Measurements from ENCODE around the gene ZBTB34.
"Not testable (repeated sequence)": the region's sequence is repeated elsewhere in the genome, so short reads cannot be mapped to it uniquely, and the experiment has no call there.

ZBTB34 gene, protein sequence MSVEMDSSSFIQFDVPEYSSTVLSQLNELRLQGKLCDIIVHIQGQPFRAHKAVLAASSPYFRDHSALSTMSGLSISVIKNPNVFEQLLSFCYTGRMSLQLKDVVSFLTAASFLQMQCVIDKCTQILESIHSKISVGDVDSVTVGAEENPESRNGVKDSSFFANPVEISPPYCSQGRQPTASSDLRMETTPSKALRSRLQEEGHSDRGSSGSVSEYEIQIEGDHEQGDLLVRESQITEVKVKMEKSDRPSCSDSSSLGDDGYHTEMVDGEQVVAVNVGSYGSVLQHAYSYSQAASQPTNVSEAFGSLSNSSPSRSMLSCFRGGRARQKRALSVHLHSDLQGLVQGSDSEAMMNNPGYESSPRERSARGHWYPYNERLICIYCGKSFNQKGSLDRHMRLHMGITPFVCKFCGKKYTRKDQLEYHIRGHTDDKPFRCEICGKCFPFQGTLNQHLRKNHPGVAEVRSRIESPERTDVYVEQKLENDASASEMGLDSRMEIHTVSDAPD

DNA sequence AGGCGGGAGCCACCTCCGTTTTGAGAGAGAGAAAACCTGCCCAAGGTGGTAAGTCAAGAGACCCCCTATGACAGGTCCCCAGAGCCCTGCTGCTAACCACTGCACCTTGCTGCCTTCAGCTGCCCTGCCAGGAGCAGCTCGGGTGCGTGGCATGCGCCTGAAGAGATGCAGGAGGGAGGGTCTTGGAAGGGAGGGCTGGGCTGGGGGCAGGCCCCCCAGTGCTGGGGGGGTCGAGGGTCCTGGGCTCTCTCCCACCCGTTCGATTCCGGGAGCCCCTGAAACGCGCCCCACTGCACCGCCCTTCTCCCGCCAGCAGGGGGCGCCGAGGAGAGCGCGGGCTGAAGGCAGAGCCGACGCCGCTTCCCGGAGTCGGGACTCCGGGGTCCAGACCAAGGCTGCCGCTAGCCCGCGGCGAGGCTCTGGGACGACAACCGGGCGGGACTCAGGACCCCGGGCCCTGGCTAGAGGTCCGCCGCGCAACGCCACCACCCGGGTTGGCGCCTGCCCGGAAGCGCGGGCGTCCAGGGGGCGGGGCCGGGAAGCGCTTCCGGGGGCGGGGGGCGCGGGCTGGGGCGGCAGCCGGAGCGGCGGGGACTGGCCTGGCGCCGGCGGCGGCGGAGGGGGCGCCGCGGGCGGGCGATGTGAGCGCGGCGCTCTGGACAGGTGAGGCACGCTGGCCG lies at the start of gene ZBTB34:
Gene ZBTB34, plus strand, starts transcription at position 563 of the 680 bp plus-strand sequence. CDS start 18,761 bp downstream, outside the sequence.
- DNase-seq: peak; percentile 80

DNA sequence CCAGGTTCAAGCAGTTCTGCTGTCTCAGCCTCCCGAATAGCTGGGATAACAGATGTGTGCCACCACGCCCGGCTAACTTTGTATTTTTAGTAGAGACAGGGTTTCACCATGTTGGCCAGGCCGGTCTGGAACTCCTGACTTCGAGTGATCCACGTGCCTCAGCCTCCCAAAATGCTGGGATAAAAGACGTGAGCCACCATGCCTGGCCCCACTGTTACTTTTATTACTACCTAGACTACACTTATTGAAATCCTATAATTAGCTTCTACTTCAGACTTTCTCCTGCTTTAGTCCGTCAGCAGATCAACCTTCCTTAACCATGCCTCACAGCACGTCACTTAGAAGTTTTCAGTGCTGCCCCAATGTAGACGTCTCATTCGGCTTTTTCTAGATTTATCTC lies 47.4 kb upstream of the ZBTB34 start:
- DNase-seq: no peak

DNA sequence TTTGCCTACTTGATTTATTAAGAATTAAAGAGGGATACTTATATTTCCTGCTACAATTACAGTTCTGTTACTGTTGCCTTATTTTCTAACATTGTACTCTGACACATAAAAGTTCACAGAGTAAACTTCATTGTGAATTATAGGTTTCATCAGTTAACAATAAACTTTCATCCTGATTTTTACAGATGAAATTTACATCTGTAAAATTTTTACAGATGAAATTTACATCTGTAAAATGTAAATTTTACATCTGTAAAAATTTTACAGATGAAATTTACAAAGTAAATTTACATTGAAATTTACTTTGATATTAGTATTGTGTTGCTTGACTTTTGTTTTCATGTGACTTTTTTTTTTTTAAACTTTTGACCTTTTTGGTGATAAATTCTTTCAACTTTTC lies 46.3 kb upstream of the ZBTB34 start:
- no peak for DNase-seq

DNA sequence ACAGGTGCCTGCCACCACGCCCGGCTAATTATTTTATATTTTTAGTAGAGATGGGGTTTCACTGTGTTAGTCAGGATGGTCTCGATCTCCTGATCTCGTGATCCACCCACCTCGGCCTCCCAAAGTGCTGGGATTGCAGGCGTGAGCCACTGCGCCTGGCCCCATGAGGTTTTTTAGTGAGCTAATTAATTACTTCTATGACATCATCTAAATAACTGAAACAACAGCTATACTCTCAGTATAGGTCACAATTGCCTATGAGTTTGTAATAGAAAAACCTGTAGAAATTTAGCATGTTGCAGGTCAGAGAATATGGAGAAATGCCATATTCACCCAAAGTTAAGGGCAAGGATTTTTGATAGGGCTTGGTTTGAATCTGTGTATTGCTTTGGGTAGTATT lies 42.8 kb upstream of the ZBTB34 start:
- not testable (repeated sequence) for DNase-seq

DNA sequence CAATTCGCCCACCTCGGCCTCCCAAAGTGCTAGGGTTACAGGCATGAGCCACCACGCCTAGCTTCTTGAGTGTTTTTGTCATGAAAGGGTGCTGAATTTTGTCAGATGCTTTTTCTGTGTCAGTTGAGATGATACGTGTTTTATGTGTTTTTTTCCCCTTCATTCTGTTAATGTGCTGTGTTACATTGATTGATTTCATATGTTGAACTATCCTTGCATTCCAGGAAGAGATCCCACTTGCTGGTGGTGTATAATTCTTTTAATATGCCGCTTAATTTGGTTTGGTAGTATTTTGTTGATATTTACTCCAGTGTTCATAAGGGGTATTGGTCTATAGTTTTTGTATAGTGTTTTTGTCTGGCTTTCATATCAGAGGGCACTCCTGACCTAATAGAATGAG lies 42.0 kb upstream of the ZBTB34 start:
- DNase-seq: no peak

DNA sequence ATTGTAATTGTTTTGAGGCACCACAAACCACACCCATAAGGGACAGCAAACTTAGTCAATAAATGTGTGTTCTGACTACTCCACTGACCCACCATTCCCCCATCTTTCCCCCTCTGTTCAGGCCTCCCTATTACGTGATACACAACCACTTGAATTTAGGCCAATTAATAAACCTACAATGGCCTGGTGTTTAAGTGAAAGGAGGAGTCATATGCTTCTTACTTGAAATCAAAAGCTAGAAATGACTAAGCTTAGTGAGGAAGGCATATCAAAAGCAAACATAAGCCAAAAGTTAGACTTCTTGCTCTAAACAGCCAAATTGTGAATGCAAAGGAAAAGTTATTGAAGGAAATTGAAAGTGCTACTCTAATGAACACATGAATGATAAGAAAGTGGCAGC lies 41.0 kb upstream of the ZBTB34 start:
- no peak for DNase-seq

DNA sequence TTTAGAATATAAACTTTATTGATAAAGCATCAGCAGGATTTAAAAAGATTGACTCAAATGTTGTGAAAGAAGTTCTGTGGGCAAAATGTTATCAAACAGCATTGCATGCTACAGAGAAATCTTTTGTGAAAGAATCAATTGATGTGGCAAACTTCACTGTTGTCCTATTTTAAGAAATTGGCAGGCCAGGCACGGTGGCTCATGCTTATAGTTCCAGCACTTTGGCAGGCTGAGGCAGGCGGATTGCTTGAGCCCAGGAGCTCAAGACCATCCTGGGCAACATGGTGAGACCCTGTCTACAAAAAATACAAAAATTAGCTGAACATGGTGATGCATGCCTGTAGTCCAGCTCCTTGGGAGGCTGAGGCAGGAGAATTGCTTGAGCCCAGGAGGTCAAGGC lies 38.2 kb upstream of the ZBTB34 start:
- DNase-seq: no peak

DNA sequence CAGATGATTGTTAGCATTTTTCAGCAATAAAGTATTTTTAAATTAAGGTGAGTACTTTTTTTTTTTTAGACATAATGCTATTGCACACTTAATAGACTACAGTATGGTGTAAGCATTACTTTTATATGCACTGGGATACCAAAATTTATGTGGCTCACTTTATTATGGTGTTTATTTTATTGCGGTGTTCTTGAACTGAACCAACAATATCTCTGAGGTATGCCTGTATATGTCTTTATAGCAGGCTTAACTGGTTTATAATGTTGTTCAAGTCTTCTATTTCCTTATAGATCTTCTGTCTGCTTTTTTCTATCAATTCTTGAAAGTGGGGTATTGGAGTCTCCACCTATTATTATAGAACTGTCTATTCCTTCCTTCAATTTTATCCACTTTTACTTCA lies 37.6 kb upstream of the ZBTB34 start:
- no peak for DNase-seq

DNA sequence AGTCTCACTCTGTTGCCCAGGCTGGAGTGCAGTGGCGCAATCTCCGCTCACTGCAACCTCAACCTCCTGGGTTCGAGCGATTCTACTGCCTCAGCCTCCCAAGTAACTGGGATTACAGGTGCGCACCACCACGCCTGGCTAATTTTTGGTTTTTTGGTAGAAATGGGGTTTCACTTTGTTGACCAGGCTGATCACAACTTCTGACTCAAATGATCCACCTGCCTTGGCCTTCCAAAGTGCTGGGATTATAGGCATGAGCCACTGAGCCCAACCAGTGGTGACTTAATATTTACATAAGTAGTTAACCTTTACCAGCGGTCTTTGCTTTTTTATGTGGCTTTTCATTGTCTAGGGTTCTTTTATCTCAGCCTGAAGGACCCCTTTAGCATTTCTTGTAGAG lies 36.4 kb upstream of the ZBTB34 start:
- DNase-seq: not testable (repeated sequence)

DNA sequence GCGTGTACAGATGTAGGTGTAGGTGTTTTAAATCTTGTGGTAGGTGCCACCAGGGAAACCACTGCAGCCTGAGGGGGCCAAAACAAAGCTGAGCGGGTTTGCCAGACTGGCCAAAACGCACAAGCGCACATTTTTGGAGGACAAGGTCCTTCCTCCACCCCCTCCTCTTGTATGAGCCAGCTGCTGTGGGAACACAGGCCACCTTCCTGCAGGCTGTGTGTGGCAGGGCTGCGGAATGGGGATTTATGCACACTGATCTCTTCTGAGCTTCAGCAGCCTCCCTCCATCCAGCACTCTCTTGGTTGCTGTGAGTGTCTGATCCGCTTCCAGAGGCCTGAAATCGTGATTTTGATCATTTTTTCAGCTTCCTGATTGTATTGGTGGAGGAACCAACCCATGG lies 33.2 kb upstream of the ZBTB34 start:
- no peak for DNase-seq

DNA sequence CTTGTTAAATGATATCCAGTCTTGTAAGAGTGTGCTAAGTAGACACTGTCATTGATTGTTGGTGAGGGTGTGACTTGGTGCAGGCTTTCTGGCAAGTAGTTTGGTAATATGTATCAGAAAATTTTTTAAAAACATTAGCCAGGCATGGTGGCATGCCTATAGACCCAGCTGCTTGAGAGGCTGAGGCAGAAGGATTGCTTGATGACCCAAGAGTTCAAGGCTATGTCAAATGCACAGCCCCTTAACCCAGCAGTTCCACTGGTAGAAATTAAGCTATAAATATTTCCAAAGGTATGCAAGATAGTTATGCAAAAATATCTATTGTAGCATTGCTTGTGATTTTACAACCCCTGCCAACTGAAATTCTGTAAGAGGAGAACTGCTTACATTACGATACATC lies 31.4 kb upstream of the ZBTB34 start:
- no peak for DNase-seq

DNA sequence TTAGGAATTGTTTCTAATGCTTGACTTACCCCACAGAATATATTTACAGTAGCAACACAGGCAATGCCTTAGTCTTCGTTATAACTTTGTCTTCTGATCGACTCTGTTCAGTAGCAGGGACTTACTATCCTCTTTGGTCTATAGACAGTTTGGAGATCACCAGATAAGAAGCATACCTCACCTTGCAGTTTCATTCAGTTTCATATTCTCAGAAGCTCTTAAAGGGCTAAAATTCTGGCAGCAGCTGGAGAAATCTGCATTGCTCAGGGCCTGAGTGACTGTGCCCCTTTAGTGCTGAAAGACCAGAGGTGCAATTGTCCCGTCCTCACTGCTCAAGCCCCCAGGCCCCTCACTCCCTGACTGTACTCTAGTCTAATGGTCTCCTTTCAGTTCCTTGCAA lies 29.6 kb upstream of the ZBTB34 start:
- DNase-seq: no peak

DNA sequence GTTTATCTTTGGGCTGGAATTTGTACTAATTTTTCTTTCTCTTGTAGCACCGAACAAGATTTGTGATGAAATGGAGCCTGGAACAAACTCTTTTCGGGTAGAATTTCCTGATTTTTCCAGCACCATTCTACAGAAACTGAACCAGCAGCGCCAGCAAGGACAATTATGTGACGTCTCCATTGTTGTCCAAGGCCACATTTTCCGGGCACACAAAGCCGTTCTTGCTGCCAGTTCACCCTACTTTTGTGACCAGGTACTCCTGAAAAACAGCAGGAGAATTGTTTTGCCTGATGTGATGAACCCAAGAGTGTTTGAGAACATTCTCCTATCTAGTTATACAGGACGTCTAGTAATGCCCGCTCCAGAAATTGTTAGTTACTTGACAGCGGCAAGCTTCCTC lies 28.0 kb upstream of the ZBTB34 start:
- DNase-seq: no peak

DNA sequence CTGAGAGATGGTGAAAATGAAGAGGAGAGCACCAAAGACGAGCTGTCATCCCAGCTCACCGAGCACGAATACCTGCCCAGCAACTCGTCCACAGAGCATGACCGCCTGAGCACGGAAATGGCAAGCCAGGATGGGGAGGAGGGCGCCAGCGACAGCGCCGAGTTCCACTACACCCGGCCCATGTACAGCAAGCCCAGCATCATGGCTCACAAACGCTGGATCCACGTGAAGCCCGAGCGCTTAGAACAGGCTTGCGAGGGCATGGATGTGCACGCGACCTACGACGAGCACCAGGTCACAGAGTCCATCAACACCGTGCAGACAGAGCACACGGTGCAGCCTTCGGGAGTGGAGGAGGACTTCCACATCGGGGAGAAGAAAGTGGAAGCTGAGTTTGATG lies 27.4 kb upstream of the ZBTB34 start:
- no peak for DNase-seq

DNA sequence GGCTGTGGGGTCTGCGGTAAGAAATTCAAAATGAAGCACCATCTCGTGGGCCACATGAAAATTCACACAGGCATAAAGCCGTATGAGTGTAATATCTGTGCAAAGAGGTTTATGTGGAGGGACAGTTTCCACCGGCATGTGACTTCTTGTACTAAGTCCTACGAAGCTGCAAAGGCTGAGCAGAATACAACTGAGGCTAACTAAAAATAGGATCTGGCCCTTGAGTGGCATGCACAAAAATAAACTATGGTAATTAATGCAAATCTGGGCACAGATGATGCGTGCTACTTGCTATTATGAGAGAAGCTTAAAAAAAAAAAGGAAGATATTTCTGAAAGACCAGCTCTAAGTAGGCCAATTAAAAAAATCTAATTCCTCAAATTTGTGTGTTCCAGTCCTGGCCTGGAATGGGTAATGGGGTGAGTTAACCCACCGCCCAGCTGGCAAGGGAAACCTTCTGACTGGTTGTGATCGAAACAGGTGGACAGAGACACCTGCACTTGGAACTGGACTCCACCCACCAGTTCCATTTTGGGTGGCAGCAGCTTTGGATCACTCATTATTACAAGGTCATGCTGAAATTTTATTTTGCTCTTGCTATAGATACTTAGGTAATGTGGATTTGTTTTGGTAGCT lies 26.6 kb upstream of the ZBTB34 start:
- DNase-seq: no peak

DNA sequence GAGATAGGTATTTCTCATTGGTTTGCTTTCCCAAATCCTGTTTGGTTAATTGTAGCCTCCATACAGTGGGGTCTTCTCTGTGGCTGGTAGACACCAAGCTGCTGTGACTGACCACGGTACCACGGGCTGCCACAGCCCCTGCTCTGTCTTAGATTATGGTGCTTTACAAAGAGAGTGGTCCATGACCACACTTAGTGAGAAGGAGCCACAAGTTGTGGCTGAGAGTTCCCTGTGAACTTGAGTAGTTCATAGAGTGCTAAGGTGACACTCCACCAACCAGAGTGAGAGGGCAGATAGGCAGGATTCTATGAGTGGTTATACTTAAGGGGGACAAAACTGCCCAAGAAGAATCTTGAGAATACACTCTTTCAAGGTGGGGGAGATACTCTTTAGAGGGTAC lies 25.8 kb upstream of the ZBTB34 start:
- DNase-seq: no peak

DNA sequence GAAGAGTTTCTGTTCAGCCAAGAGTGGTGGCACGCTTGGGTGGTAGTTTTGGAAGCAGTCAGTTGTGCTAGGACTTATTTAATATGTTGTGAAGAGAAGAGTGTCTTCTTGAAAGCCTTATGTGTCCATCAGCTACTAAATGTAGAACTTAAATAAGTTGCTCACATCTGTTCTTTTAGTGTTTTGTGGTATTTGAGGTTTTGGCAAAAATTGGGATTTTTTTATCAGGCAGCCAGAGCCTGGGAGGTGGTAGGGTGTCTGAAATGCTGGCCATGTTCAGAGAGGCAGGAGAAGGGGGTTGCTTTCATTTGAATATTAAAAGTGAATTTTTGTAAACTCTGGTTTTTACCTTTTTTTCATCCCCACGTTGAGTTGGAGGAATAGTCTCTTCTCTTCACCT lies 24.2 kb upstream of the ZBTB34 start:
- no peak for DNase-seq

DNA sequence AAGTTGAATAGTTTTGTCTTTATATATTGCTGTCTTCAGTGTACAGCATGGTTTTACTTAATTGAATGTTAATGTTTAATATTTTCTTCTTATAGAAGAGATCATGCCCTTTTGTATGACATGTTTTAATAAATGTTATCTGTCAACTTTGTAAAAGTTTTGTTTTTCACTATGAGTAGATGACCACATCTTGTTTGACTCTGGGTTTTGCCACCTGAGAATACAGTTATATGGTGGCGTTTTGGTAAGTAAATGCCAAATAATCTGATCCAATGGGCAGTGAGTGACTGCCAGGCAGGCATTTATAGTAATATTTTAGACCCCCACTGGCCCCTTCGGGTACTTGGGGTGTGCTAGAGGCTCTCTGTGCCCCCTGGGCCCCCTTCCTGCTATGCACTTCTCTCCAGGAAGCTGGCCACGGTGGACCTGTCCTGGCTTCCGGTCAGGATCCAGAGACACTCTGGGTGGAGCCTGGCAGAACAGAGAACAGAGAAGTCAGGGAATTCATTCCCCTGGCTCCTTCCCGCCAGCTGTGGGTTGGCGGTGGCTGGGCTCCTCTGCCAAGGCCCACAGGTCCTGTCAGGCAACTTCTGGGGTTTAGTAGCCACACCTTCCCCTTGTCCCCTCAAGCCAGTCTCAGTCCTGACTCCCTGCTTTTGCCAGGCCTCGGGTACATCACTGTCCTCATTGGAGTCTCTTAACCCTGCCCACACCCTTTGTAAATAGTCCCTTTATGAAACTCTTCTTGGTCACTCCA lies 22.2 kb upstream of the ZBTB34 start:
- DNase-seq: no peak

DNA sequence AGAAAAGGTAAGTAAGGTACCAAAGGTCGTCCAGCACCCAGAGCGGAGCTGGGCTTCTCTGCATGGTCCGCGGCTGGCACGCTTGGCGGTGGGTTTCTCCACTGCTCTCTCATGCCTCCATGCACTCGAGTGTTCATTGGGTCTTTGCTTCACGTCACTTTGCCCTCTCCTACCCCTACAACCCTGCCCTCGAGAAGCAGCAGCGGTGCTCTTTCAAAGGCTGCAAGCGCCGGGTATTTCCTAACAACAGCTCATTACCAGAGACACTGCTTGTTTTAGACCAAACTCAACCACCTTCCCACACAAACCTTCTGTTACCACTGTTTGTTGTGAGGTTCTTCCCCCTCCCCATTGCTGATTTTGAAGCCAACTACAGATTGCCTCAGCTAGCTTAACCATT lies 21.5 kb upstream of the ZBTB34 start:
- DNase-seq: no peak

DNA sequence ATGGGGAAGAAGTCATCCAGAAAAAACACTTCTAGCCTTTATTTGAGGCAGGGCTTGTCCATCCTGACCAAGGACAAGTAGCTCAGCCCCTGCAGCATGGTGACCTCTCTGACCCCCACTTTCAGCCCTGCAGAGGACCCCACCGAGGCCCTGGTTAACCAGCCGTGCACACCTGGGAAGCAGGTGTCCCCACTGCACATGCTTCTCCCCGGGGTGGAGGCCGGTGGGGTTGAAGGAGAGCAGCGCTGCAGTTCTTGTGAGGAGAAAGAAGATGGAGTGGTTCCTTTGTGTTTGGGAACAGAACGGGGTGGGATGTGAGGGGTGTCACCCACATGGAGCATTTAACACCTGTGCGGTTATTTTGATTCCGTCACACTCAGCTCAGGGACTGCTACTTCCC lies 21.1 kb upstream of the ZBTB34 start:
- no peak for DNase-seq

DNA sequence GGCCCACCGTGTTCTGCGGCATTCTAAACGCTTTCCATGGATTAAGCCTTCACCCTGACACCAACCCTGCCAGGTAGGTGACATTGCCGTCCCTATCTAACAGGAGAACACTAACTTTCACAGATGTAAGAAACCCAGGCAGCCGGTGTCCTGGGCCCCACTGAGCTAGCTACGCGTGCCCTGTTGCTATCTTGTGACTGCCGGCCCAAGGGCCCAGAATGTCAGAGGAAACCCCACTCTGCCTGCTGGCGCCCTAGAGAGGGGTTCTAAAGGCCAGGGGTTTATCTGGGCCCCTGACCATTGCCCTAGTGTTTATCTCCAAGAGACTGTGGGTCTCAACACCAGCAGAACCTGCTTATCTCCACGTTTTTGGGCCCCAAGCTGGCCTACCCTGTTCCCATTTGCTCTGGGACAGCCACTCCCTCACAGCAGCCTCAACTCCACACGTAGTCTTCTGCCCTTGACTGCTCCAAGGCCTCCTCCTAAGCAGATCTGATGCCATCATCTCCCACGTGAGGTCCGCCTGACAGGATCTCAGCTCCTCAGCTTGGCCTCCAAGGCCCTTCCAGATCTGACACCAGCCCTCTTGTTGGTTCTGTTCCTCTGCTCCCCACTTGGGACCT lies 18.1 kb upstream of the ZBTB34 start:
- DNase-seq: no peak

DNA sequence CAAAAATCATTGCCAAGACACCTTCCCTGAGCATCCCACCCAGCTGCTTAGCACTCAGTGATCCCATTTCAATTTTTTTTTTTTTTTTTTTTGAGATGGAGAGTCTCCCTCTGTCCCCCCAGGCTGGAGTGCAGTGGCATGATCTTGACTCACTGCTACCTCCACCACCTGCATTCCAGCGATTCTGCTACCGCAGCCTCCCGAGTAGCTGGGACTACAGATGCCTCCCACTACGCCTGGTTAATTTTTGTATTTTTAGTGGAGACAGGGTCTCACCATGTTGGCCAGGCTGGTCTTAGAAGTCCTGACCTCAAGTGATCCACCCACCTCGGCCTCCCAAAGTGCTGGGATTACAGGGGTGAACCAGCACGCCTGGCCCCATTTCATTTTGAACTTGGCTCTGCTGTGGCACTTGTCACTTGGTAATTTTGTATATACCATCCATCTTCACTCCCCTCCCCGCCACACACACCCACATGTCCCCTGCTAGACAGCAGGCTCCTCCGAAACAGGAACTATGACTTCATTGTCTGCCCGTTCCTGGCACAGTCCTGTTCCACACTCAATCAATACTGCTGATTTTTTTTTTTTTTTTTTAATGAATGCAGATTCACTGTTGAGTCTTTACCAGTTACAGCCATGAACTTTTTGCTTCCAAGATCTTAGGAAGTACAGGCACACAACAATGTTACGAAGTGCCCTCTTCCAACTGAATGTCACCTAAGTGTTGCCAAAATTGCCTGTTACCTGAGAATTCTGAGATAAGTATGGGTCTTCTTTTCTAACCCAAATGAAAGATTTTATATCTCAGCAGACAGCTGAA lies 17.3 kb upstream of the ZBTB34 start:
- DNase-seq: no peak
